NCI-H524 treated with DMSO at 0.1 percent for 48 hours (cell line): ENCODE measurements around the gene MNT.

Source experiments
- DNase-seq: peaks from one replicate; lab custom pipeline; 2025; lab: John Stamatoyannopoulos, UW

Gene MNT

GRCh38 chr17:2416010-2416734 is 15.3 kb upstream of the MNT start:
- DNase-seq: no peak

GRCh38 chr17:2415081-2415480 is 14.2 kb upstream of the MNT start:
- no peak for DNase-seq

- DNase-seq: no peak
Measured at GRCh38 chr17:2414446-2415064, 13.7 kb upstream of the MNT start.

- no peak for DNase-seq
Measured at GRCh38 chr17:2412561-2413021, 11.7 kb upstream of the MNT start.

GRCh38 chr17:2410951-2411350 is 10.1 kb upstream of the MNT start:
- DNase-seq: no peak

GRCh38 chr17:2406903-2407790 is 6.3 kb upstream of the MNT start:
- no peak for DNase-seq

- no peak for DNase-seq
Measured at GRCh38 chr17:2406271-2406902, 5.5 kb upstream of the MNT start.

- DNase-seq: no peak
Measured at GRCh38 chr17:2405247-2405926, 4.5 kb upstream of the MNT start.

GRCh38 chr17:2403044-2403443 is 2.2 kb upstream of the MNT start:
- no peak for DNase-seq

GRCh38 chr17:2402544-2402943 is 1.7 kb upstream of the MNT start:
- DNase-seq: no peak

- peak; percentile 82 for DNase-seq
Measured at GRCh38 chr17:2401426-2402221, 764 bp upstream of the MNT start.

GRCh38 chr17:2400474-2400866 is 390 bp downstream of the MNT start:
- no peak for DNase-seq

GRCh38 chr17:2399572-2400473 is 1.0 kb downstream of the MNT start:
- no peak for DNase-seq

GRCh38 chr17:2398655-2399571 is 1.9 kb downstream of the MNT start:
- no peak for DNase-seq

GRCh38 chr17:2398182-2398581 is 2.7 kb downstream of the MNT start:
- no peak for DNase-seq

- no peak for DNase-seq
Measured at GRCh38 chr17:2397247-2398171, 3.4 kb downstream of the MNT start.

GRCh38 chr17:2396568-2397246 is 4.2 kb downstream of the MNT start:
- DNase-seq: no peak
